Measurements from ENCODE around the gene CRYBG3.

GRCh38 chr3:97892852-97893251, 71.0 kb downstream of the CRYBG3 start:
- TF ChIP-seq POLR2AphosphoS5 (IDR thresholded peaks at IDR 0.05), result no peak
- TF ChIP-seq CTCF (IDR thresholded peaks at IDR 0.05), result no peak
- no peak for TF ChIP-seq EP300 (IDR thresholded peaks at IDR 0.05)
- TF ChIP-seq POLR2A (IDR thresholded peaks at IDR 0.05), result no peak

Measured in upper lobe of left lung (tissue), 4 donors.